Activated T-cell treated with anti-CD3 and anti-CD28 coated beads, Interleukin-2, amount 50 U/mL, for 72 hours (primary cell): Measurements from ENCODE around the gene RPL18A. TPM values are rescaled to one million over a fixed set of nuclear protein-coding genes. Genes with fewer than 3 reads are reported as not detected.

ENCODE experiments used
- ATAC-seq, 2 donors: fragments of 150-1000 bp; cut with Tn5 transposase; replicated peaks in 1 of 2; 2 replicates each; pipeline ENCODE4 v1.10.0; 2021; ENCODE audit warnings: moderate library complexity in 2 of 2, mild to moderate bottlenecking in 1 of 2
- DNase-seq, 2 donors: peaks; one replicate each; pipeline ENCODE4 v3.0.0; 2021 to 2022; ENCODE audit warnings: mixed read lengths in 1 of 2
- H3K27ac Mint-ChIP-seq: one replicate; pipeline ENCODE4 v1.8.0; 2022; ENCODE audit warnings: mild to moderate bottlenecking, moderate library complexity, mixed read lengths
- H3K27me3 Mint-ChIP-seq: one replicate; pipeline ENCODE4 v1.8.0; 2022; ENCODE audit warnings: low read depth, mixed read lengths
- H3K36me3 Mint-ChIP-seq, 2 donors: one replicate each; pipeline ENCODE4 v1.8.0; 2022; ENCODE audit warnings: mixed read lengths in 2 of 2, mild to moderate bottlenecking in 1 of 2; ENCODE audit not compliant: insufficient read depth in 2 of 2
- H3K4me1 Mint-ChIP-seq: one replicate; pipeline ENCODE4 v1.8.0; 2022; ENCODE audit warnings: low read depth, mixed read lengths
- H3K4me3 Mint-ChIP-seq, 2 donors: one replicate each; pipeline ENCODE4 v1.8.0; 2022; ENCODE audit warnings: mild to moderate bottlenecking in 2 of 2, mixed read lengths in 2 of 2, moderate library complexity in 2 of 2
- H3K9me3 Mint-ChIP-seq, 2 donors: one replicate each; pipeline ENCODE4 v1.8.0; 2022; ENCODE audit warnings: mixed read lengths in 2 of 2
- total RNA-seq, 2 donors: library from RNA; stranded (reverse); gene quantifications; one replicate each; pipeline ENCODE4 v1.2.3, GENCODE V29; 2022

Gene RPL18A
- total RNA-seq, 2 donors from 2014 or later, result 2,983 to 3,463 TPM

- H3K4me1 Mint-ChIP-seq, result peaks cover 28% of the 10 kb centered on the region
- DNase-seq (no peak), ATAC-seq (peak in 1 of 2 donors; percentile 17)
- H3K9me3 Mint-ChIP-seq, result no peaks in the 10 kb centered on the region
- H3K4me3 Mint-ChIP-seq, result no peak overlapping the region
- peak overlapping the region; percentile 31 for H3K27ac Mint-ChIP-seq
- H3K36me3 Mint-ChIP-seq, result peaks cover 10 to 13% of the 10 kb centered on the region in 2 donors
- H3K27me3 Mint-ChIP-seq, result no peaks in the 10 kb centered on the region
Measured at GRCh38 chr19:17865364-17866311, 5.9 kb downstream of the RPL18A start.

GRCh38 chr19:17866312-17866963 lies 6.7 kb downstream of the RPL18A start:
- no peak overlapping the region for H3K4me3 Mint-ChIP-seq
- no peaks in the 10 kb centered on the region for H3K27me3 Mint-ChIP-seq
- H3K27ac Mint-ChIP-seq, result peak overlapping the region; percentile 31
- H3K36me3 Mint-ChIP-seq, result peaks cover 2 to 13% of the 10 kb centered on the region in 2 donors
- DNase-seq (no peak), ATAC-seq (peak in 1 of 2 donors; percentile 1)
- peaks cover 20% of the 10 kb centered on the region for H3K4me1 Mint-ChIP-seq
- no peaks in the 10 kb centered on the region for H3K9me3 Mint-ChIP-seq

GRCh38 chr19:17866964-17867486 lies 7.3 kb downstream of the RPL18A start:
- DNase-seq, result no peak
- no peaks in the 10 kb centered on the region for H3K27me3 Mint-ChIP-seq
- peak in 1 of 2 donors; percentile 8 for ATAC-seq
- no peak overlapping the region for H3K4me3 Mint-ChIP-seq
- peaks cover 18% of the 10 kb centered on the region for H3K4me1 Mint-ChIP-seq
- H3K36me3 Mint-ChIP-seq, result peaks cover 2 to 13% of the 10 kb centered on the region in 2 donors
- H3K9me3 Mint-ChIP-seq, result no peaks in the 10 kb centered on the region
- no peak overlapping the region for H3K27ac Mint-ChIP-seq

GRCh38 chr19:17868669-17869068 lies 9.0 kb downstream of the RPL18A start:
- ATAC-seq (no peak), DNase-seq (no peak)
- Mint-ChIP-seq H3K27me3 (no peaks in the 10 kb centered on the region), H3K4me1 (peaks cover 14% of the 10 kb centered on the region), H3K4me3 (no peak overlapping the region), H3K27ac (peak overlapping the region; percentile 11), H3K36me3 (peaks cover 0 to 5% of the 10 kb centered on the region in 2 donors), H3K9me3 (no peaks in the 10 kb centered on the region)

GRCh38 chr19:17869114-17869608 lies 9.5 kb downstream of the RPL18A start:
- Mint-ChIP-seq H3K27me3 (no peaks in the 10 kb centered on the region), H3K27ac (no peak overlapping the region), H3K4me1 (peaks cover 15% of the 10 kb centered on the region), H3K4me3 (no peak overlapping the region), H3K9me3 (no peaks in the 10 kb centered on the region), H3K36me3 (peaks cover 0 to 2% of the 10 kb centered on the region in 2 donors)
- ATAC-seq (no peak), DNase-seq (no peak)

- Mint-ChIP-seq H3K9me3 (no peaks in the 10 kb centered on the region), H3K27ac (peak overlapping the region; percentile 40), H3K4me3 (peak overlapping the region; percentile 85 to 93), H3K36me3 (no peaks in the 10 kb centered on the region), H3K4me1 (peaks cover 15% of the 10 kb centered on the region), H3K27me3 (no peaks in the 10 kb centered on the region)
- DNase-seq (no peak), ATAC-seq (no peak)
Measured at GRCh38 chr19:17871032-17871877, 11.5 kb downstream of the RPL18A start.

GRCh38 chr19:17871878-17872250 lies 12.2 kb downstream of the RPL18A start, which contains the start of gene SLC5A5:
TSS of gene SLC5A5 (plus strand) at chr19:17871945. CDS start at chr19:17872320, 375 bp downstream.
- H3K9me3 Mint-ChIP-seq, result no peaks in the 10 kb centered on the region
- H3K27ac Mint-ChIP-seq, result peak within 1 kb of the TSS; percentile 40
- H3K36me3 Mint-ChIP-seq, result no peaks in the 10 kb centered on the region
- peaks cover 10% of the 10 kb centered on the region for H3K4me1 Mint-ChIP-seq
- peak; percentile 8 to 20 for ATAC-seq
- H3K4me3 Mint-ChIP-seq, result peak within 1 kb of the TSS; percentile 85 to 93
- peak in 1 of 2 donors; percentile 40 for DNase-seq
- no peaks in the 10 kb centered on the region for H3K27me3 Mint-ChIP-seq

- Mint-ChIP-seq H3K9me3 (no peaks in the 10 kb centered on the region), H3K4me3 (peak overlapping the region; percentile 85 to 93), H3K27ac (no peak overlapping the region), H3K27me3 (no peaks in the 10 kb centered on the region), H3K36me3 (no peaks in the 10 kb centered on the region), H3K4me1 (peaks cover 10% of the 10 kb centered on the region)
- DNase-seq (peak; percentile 75), ATAC-seq (peak; percentile 59 to 64)
Measured at GRCh38 chr19:17872251-17873001, 12.7 kb downstream of the RPL18A start.

- no peak overlapping the region for H3K27ac Mint-ChIP-seq
- H3K4me3 Mint-ChIP-seq, result peak overlapping the region; percentile 85 to 93
- H3K4me1 Mint-ChIP-seq, result peaks cover 10% of the 10 kb centered on the region
- ATAC-seq, result peak; percentile 70 to 75
- no peaks in the 10 kb centered on the region for H3K36me3 Mint-ChIP-seq
- H3K27me3 Mint-ChIP-seq, result no peaks in the 10 kb centered on the region
- H3K9me3 Mint-ChIP-seq, result no peaks in the 10 kb centered on the region
- DNase-seq, result peak; percentile 73 to 76
Measured at GRCh38 chr19:17873786-17874757, 14.4 kb downstream of the RPL18A start.

- ATAC-seq (no peak), DNase-seq (no peak)
- Mint-ChIP-seq H3K4me1 (peaks cover 10% of the 10 kb centered on the region), H3K36me3 (no peaks in the 10 kb centered on the region), H3K27me3 (no peaks in the 10 kb centered on the region), H3K27ac (no peak overlapping the region), H3K9me3 (no peaks in the 10 kb centered on the region), H3K4me3 (peak overlapping the region; percentile 48 to 93)
Measured at GRCh38 chr19:17874758-17875135, 15.0 kb downstream of the RPL18A start.

- no peaks in the 10 kb centered on the region for H3K27me3 Mint-ChIP-seq
- no peak overlapping the region for H3K4me3 Mint-ChIP-seq
- H3K9me3 Mint-ChIP-seq, result no peaks in the 10 kb centered on the region
- peaks cover 5% of the 10 kb centered on the region for H3K4me1 Mint-ChIP-seq
- ATAC-seq, result no peak
- no peaks in the 10 kb centered on the region for H3K36me3 Mint-ChIP-seq
- H3K27ac Mint-ChIP-seq, result no peak overlapping the region
- no peak for DNase-seq
Measured at GRCh38 chr19:17877696-17878095, 18.0 kb downstream of the RPL18A start.
